ENCODE measurements around the gene ABCA3.

ABCA3 gene

GRCh38 chr16:2280981-2281542 lies 59.5 kb downstream of the ABCA3 start:
- H3K4me3 ChIP-seq, result no peak overlapping the region
- TF ChIP-seq Cebpa-rat (IDR thresholded peaks at IDR 0.05), result no peak
- no peak overlapping the region for H3K4me2 ChIP-seq
- H3K27ac ChIP-seq, result no peak overlapping the region
- peaks cover 0 to 15% (median 0%) of the 10 kb centered on the region in 11 experiments; a peak in 1 of 22 replicates for H4K20me1 ChIP-seq
- H3K4me1 ChIP-seq, result peaks cover 0 to 6% (median 4%) of the 10 kb centered on the region in 10 experiments; a peak in 14 of 20 replicates
- no peak overlapping the region for H3K9ac ChIP-seq
- peaks cover 0 to 9% (median 0%) of the 10 kb centered on the region in 11 experiments; a peak in 4 of 22 replicates for H3K36me3 ChIP-seq
- H3K27me3 ChIP-seq, result no peaks in the 10 kb centered on the region
- no peaks in the 10 kb centered on the region for H3K9me3 ChIP-seq (replicated peaks in 1 of 11)

- Histone ChIP-seq H3K9ac (no peak overlapping the region), H4K20me1 (peaks cover 0 to 15% (median 0%) of the 10 kb centered on the region in 11 experiments; a peak in 1 of 22 replicates), H3K4me3 (no peak overlapping the region), H3K4me2 (no peak overlapping the region), H3K27ac (no peak overlapping the region), H3K9me3 (replicated peaks in 1 of 11) (no peaks in the 10 kb centered on the region), H3K27me3 (no peaks in the 10 kb centered on the region), H3K4me1 (peaks cover 0 to 12% (median 10%) of the 10 kb centered on the region in 10 experiments; a peak in 14 of 20 replicates), H3K36me3 (peaks cover 0 to 9% (median 0%) of the 10 kb centered on the region in 11 experiments; a peak in 4 of 22 replicates)
- TF ChIP-seq Cebpa-rat (IDR thresholded peaks at IDR 0.05), result no peak
Observed at GRCh38 chr16:2280461-2280860, 60.1 kb downstream of the ABCA3 start.

GRCh38 chr16:2278956-2279800 lies 61.4 kb downstream of the ABCA3 start:
- Histone ChIP-seq H3K4me1 (peaks cover 0 to 14% (median 11%) of the 10 kb centered on the region in 10 experiments; a peak in 14 of 20 replicates), H3K27me3 (no peaks in the 10 kb centered on the region), H3K4me2 (no peak overlapping the region), H3K9me3 (replicated peaks in 1 of 11) (no peaks in the 10 kb centered on the region), H4K20me1 (peaks cover 0 to 15% (median 0%) of the 10 kb centered on the region in 11 experiments; a peak in 2 of 22 replicates), H3K4me3 (no peak overlapping the region), H3K27ac (no peak overlapping the region), H3K36me3 (no peaks in the 10 kb centered on the region; a peak in 2 of 22 replicates), H3K9ac (no peak overlapping the region)
- TF ChIP-seq Cebpa-rat (IDR thresholded peaks at IDR 0.05), result no peak

- no peaks in the 10 kb centered on the region for H3K27me3 ChIP-seq
Observed at GRCh38 chr16:2278272-2278608, 62.3 kb downstream of the ABCA3 start.

GRCh38 chr16:2277466-2278271 lies 62.9 kb downstream of the ABCA3 start:
- no peak for TF ChIP-seq Cebpa-rat (IDR thresholded peaks at IDR 0.05)
- no peak overlapping the region for H3K9ac ChIP-seq

More at GRCh38 chr16:2278272-2278608, 62.3 kb downstream of the ABCA3 start:
- peaks cover 0 to 14% (median 11%) of the 10 kb centered on the region in 10 experiments; a peak in 15 of 20 replicates for H3K4me1 ChIP-seq
- H3K4me2 ChIP-seq, result no peak overlapping the region
- peaks cover 0 to 6% (median 0%) of the 10 kb centered on the region in 11 experiments; a peak in 2 of 22 replicates for H3K36me3 ChIP-seq
- H3K9ac ChIP-seq, result no peak overlapping the region
- H3K4me3 ChIP-seq, result no peak overlapping the region
- H3K27ac ChIP-seq, result no peak overlapping the region
- H3K9me3 ChIP-seq (replicated peaks in 1 of 11), result no peaks in the 10 kb centered on the region
- TF ChIP-seq Cebpa-rat (IDR thresholded peaks at IDR 0.05), result no peak
- peaks cover 0 to 24% (median 0%) of the 10 kb centered on the region in 11 experiments; a peak in 3 of 22 replicates for H4K20me1 ChIP-seq

GRCh38 chr16:2276368-2277195 lies 63.9 kb downstream of the ABCA3 start:
- no peak for TF ChIP-seq Cebpa-rat (IDR thresholded peaks at IDR 0.05)
- H3K9me3 ChIP-seq (replicated peaks in 1 of 11), result no peaks in the 10 kb centered on the region
- peaks cover 0 to 8% (median 0%) of the 10 kb centered on the region in 11 experiments; a peak in 2 of 22 replicates for H3K36me3 ChIP-seq
- H3K27ac ChIP-seq, result no peak overlapping the region
- H3K27me3 ChIP-seq, result no peaks in the 10 kb centered on the region
- no peak overlapping the region for H3K4me3 ChIP-seq
- peak overlapping the region in 4 of 11 experiments; percentile 14 to 28 (median 22); a peak in 4 of 22 replicates for H3K4me2 ChIP-seq
- peak overlapping the region in 3 of 11 experiments; percentile 23 to 39 (median 30); a peak in 4 of 22 replicates for H3K9ac ChIP-seq
- peaks cover 9 to 23% (median 14%) of the 10 kb centered on the region in 10 experiments; a peak in 18 of 20 replicates for H3K4me1 ChIP-seq
- H4K20me1 ChIP-seq, result peaks cover 0 to 35% (median 4%) of the 10 kb centered on the region in 11 experiments; a peak in 9 of 22 replicates

More at GRCh38 chr16:2277466-2278271, 62.9 kb downstream of the ABCA3 start:
- Histone ChIP-seq H3K4me3 (no peak overlapping the region), H3K4me1 (peaks cover 6 to 16% (median 12%) of the 10 kb centered on the region in 10 experiments; a peak in 18 of 20 replicates), H3K36me3 (peaks cover 0 to 8% (median 0%) of the 10 kb centered on the region in 11 experiments; a peak in 2 of 22 replicates), H3K9me3 (replicated peaks in 1 of 11) (no peaks in the 10 kb centered on the region), H3K4me2 (no peak overlapping the region), H3K27ac (no peak overlapping the region), H3K27me3 (no peaks in the 10 kb centered on the region), H4K20me1 (peaks cover 0 to 24% (median 0%) of the 10 kb centered on the region in 11 experiments; a peak in 4 of 22 replicates)

- H3K27ac ChIP-seq, result 0 out of 22 replicates have a peak overlapping the region, but pooled peaks of 1 of the 11 experiments have one; percentile 3
- H3K4me3 ChIP-seq, result no peak overlapping the region
- H3K36me3 ChIP-seq, result peaks cover 0 to 8% (median 0%) of the 10 kb centered on the region in 11 experiments; a peak in 2 of 22 replicates
- H3K4me1 ChIP-seq, result peaks cover 9 to 23% (median 14%) of the 10 kb centered on the region in 10 experiments; a peak in 18 of 20 replicates
- H3K4me2 ChIP-seq, result peak overlapping the region in 5 of 11 experiments; percentile 14 to 28 (median 20); a peak in 6 of 22 replicates
- no peak for TF ChIP-seq Cebpa-rat (IDR thresholded peaks at IDR 0.05)
- H3K9ac ChIP-seq, result peak overlapping the region in 3 of 11 experiments; percentile 23 to 39 (median 30); a peak in 5 of 22 replicates
- H3K9me3 ChIP-seq (replicated peaks in 1 of 11), result no peaks in the 10 kb centered on the region
- H4K20me1 ChIP-seq, result peaks cover 0 to 44% (median 10%) of the 10 kb centered on the region in 11 experiments; a peak in 13 of 22 replicates
- H3K27me3 ChIP-seq, result no peaks in the 10 kb centered on the region
Observed at GRCh38 chr16:2275476-2276367, 64.8 kb downstream of the ABCA3 start.
